WTC11 (cell line): ENCODE data around the gene NBEA. TPM values are rescaled to one million over a fixed set of nuclear protein-coding genes. Genes with fewer than 3 reads are reported as not detected.

Experiments used
- ATAC-seq: fragments of 200-7000 bp; cut with Tn5 transposase; 2 replicates; pipeline ENCODE4 v1.10.0; 2021; ENCODE audit warnings: mild to moderate bottlenecking, moderate library complexity
- CTCF ChIA-PET: fragments of 300-600 bp; sonication (Branson Sonifier 250); formaldehyde crosslinking; loops from one replicate; lab custom pipeline; 2021; ENCODE audit warnings: antibody characterized with exemption; lab: Charles Lee
- POLR2A ChIA-PET: fragments of 350-600 bp; sonication (Branson Sonifier 250); formaldehyde crosslinking; loops from one replicate; lab custom pipeline; 2021; ENCODE audit warnings: antibody characterized with exemption; lab: Charles Lee
- DNase-seq: peaks from one replicate; pipeline ENCODE4 v3.0.0; 2021; ENCODE audit warnings: low spot score
- H3K27ac Mint-ChIP-seq: 2 replicates; pipeline ENCODE4 v1.8.0; 2021; ENCODE audit warnings: mixed read lengths
- H3K27me3 Mint-ChIP-seq: 2 replicates; pipeline ENCODE4 v1.8.0; 2021; ENCODE audit warnings: low read depth, mild to moderate bottlenecking, moderate library complexity, mixed read lengths
- H3K36me3 Mint-ChIP-seq: 2 replicates; pipeline ENCODE4 v1.8.0; 2021; ENCODE audit warnings: mixed read lengths
- H3K4me1 Mint-ChIP-seq: 2 replicates; pipeline ENCODE4 v1.8.0; 2022; ENCODE audit warnings: mixed read lengths
- H3K4me3 Mint-ChIP-seq: 2 replicates; pipeline ENCODE4 v1.8.0; 2021; ENCODE audit warnings: mild to moderate bottlenecking, moderate library complexity, mixed read lengths
- H3K9me3 Mint-ChIP-seq: 2 replicates; pipeline ENCODE4 v1.8.0; 2021; ENCODE audit warnings: mixed read lengths
- ATF6 ChIP-seq: sonication (generic); formaldehyde crosslinking; IDR thresholded peaks from 2 replicates; pipeline ENCODE4 v1.8.1; 2023; ENCODE audit warnings: mild to moderate bottlenecking, missing genetic modification reagents
- CBFB ChIP-seq: sonication (generic); formaldehyde crosslinking; IDR thresholded peaks from 2 replicates; pipeline ENCODE4 v1.8.1; 2022; ENCODE audit warnings: mild to moderate bottlenecking, low read depth, missing genetic modification reagents
- CTCF ChIP-seq: fragments of 200-600 bp; IDR thresholded peaks from 2 replicates; pipeline ENCODE4 v1.8.0; 2022; ENCODE audit warnings: antibody characterized with exemption
- E2F4 ChIP-seq: sonication (generic); formaldehyde crosslinking; IDR thresholded peaks from 2 replicates; pipeline ENCODE4 v1.8.1; 2022; ENCODE audit warnings: low read depth, mild to moderate bottlenecking, moderate library complexity, missing genetic modification reagents, borderline replicate concordance
- ERG ChIP-seq: fragments of 250-450 bp; sonication (Bioruptor Pico); IDR thresholded peaks from 2 replicates; pipeline ENCODE4 v1.8.0; 2021; ENCODE audit warnings: mild to moderate bottlenecking
- GRHL2 ChIP-seq: fragments of 250-450 bp; sonication (Bioruptor Pico); IDR thresholded peaks from 2 replicates; pipeline ENCODE4 v1.8.0; 2022; ENCODE audit warnings: mild to moderate bottlenecking, moderate library complexity; ENCODE audit not compliant: insufficient replicate concordance, severe bottlenecking
- HMGA2 ChIP-seq: fragments of 250-450 bp; sonication (Bioruptor Pico); IDR thresholded peaks from 2 replicates; pipeline ENCODE4 v1.4.0; 2021; ENCODE audit warnings: mild to moderate bottlenecking, moderate library complexity
- JAZF1 ChIP-seq: fragments of 250-450 bp; sonication (Bioruptor Pico); IDR thresholded peaks from 2 replicates; pipeline ENCODE4 v1.9.0; 2021; ENCODE audit warnings: moderate library complexity, mild to moderate bottlenecking, inconsistent platforms
- KAT7 ChIP-seq: sonication (generic); formaldehyde crosslinking; IDR thresholded peaks from 2 replicates; pipeline ENCODE4 v1.8.1; 2023; ENCODE audit warnings: missing genetic modification reagents, mild to moderate bottlenecking, borderline replicate concordance
- MAX ChIP-seq: sonication (generic); formaldehyde crosslinking; IDR thresholded peaks from 2 replicates; pipeline ENCODE4 v1.8.0; 2022; ENCODE audit warnings: mild to moderate bottlenecking, missing genetic modification reagents
- MLX ChIP-seq: sonication (generic); formaldehyde crosslinking; IDR thresholded peaks from 2 replicates; pipeline ENCODE4 v1.8.1; 2023; ENCODE audit warnings: mild to moderate bottlenecking, missing genetic modification reagents, moderate library complexity
- NFATC4 ChIP-seq: fragments of 250-450 bp; sonication (Bioruptor Pico); IDR thresholded peaks from 2 replicates; pipeline ENCODE4 v1.9.0; 2021; ENCODE audit warnings: mild to moderate bottlenecking
- RORB ChIP-seq: fragments of 250-450 bp; sonication (Bioruptor Pico); IDR thresholded peaks from 2 replicates; pipeline ENCODE4 v1.9.0; 2021; ENCODE audit warnings: mild to moderate bottlenecking
- SMAD3 ChIP-seq: sonication (generic); formaldehyde crosslinking; IDR thresholded peaks from 2 replicates; pipeline ENCODE4 v1.8.0; 2022; ENCODE audit warnings: missing genetic modification reagents, mild to moderate bottlenecking, borderline replicate concordance
- SOX15 ChIP-seq: fragments of 250-450 bp; sonication (Bioruptor Pico); IDR thresholded peaks from 2 replicates; pipeline ENCODE4 v1.9.0; 2021; ENCODE audit warnings: mild to moderate bottlenecking
- TCF7 ChIP-seq: sonication (generic); formaldehyde crosslinking; IDR thresholded peaks from 2 replicates; pipeline ENCODE4 v1.8.0; 2022; ENCODE audit warnings: mild to moderate bottlenecking, low read depth, missing genetic modification reagents, moderate library complexity
- ZNF219 ChIP-seq: sonication (generic); formaldehyde crosslinking; IDR thresholded peaks from 2 replicates; pipeline ENCODE4 v1.8.0; 2023; ENCODE audit warnings: missing genetic modification reagents, mild to moderate bottlenecking, borderline replicate concordance
- ZNF416 ChIP-seq: fragments of 250-450 bp; sonication (Bioruptor Pico); IDR thresholded peaks from 2 replicates; pipeline ENCODE4 v1.9.0; 2021; ENCODE audit warnings: mild to moderate bottlenecking, inconsistent platforms
- ZNF423 ChIP-seq: fragments of 250-450 bp; sonication (Bioruptor Pico); IDR thresholded peaks from 2 replicates; pipeline ENCODE4 v2.1.2; 2022; ENCODE audit warnings: mild to moderate bottlenecking, moderate library complexity
- ZSCAN18 ChIP-seq: fragments of 250-450 bp; sonication (Bioruptor Pico); IDR thresholded peaks from 2 replicates; pipeline ENCODE4 v2.1.2; 2022; ENCODE audit warnings: mild to moderate bottlenecking, moderate library complexity
- total RNA-seq: library from RNA; stranded (reverse); gene quantifications from 3 replicates; pipeline ENCODE4 v1.2.3, GENCODE V29; 2021

NBEA gene
- total RNA-seq, 1 experiment from 2014 or later, result 20.9 TPM

- Mint-ChIP-seq H3K27me3 (no peaks in the 10 kb centered on the region), H3K4me1 (no peaks in the 10 kb centered on the region), H3K27ac (no peak overlapping the region)
- TF ChIP-seq ZNF423 (CRISPR knock-in tag) (no peak), ZNF416 (CRISPR knock-in tag) (no peak), ZSCAN18 (CRISPR knock-in tag) (no peak), JAZF1 (CRISPR knock-in tag) (no peak), MLX (CRISPR knock-in tag) (no peak), ERG (CRISPR knock-in tag) (no peak), SMAD3 (no peak), ZNF219 (no peak), CTCF (no peak)
- TF ChIP-seq, all 79 proteins: peak for 0
- H3K36me3 Mint-ChIP-seq, result peaks cover 6% of the 10 kb centered on the region
- H3K4me3 Mint-ChIP-seq, result no peak overlapping the region
- CTCF ChIA-PET, result no interaction called here
- POLR2A ChIA-PET, result interaction anchor here (0.7 kb wide), 1 partner anchor 888 kb away, joined by 3 read pairs; no protein-coding TSS in a partner anchor
- DNase-seq, result no peak
- peaks cover 2% of the 10 kb centered on the region; the same call in 1 of the 2 replicates for H3K9me3 Mint-ChIP-seq
- ATAC-seq, result no peak
These were observed 197.5 kb downstream of the NBEA start for GRCh38 chr13:35139591-35139990.

GRCh38 chr13:35140321-35140720 lies 198.3 kb downstream of the NBEA start:
- TF ChIP-seq KAT7 (CRISPR knock-in tag), result no peak
- TF ChIP-seq E2F4, result no peak
- TF ChIP-seq CBFB (CRISPR knock-in tag), result no peak
- no peak for TF ChIP-seq NFATC4 (CRISPR knock-in tag)
- no peak for TF ChIP-seq GRHL2
- no peak for TF ChIP-seq RORB (CRISPR knock-in tag)
- no peak for TF ChIP-seq TCF7
- TF ChIP-seq MAX (CRISPR knock-in tag), result no peak
- no peak for TF ChIP-seq SOX15 (CRISPR knock-in tag)
- TF ChIP-seq ATF6 (CRISPR knock-in tag), result no peak
- TF ChIP-seq HMGA2 (CRISPR knock-in tag), result no peak
- no peak for TF ChIP-seq ZNF423 (CRISPR knock-in tag)
- TF ChIP-seq SMAD3, result no peak
- H3K27me3 Mint-ChIP-seq, result no peaks in the 10 kb centered on the region
- no peak overlapping the region for H3K27ac Mint-ChIP-seq
- peaks cover 3% of the 10 kb centered on the region; the same call in 1 of the 2 replicates for H3K9me3 Mint-ChIP-seq
- DNase-seq (no peak), ATAC-seq (no peak)
- H3K4me3 Mint-ChIP-seq, result no peak overlapping the region
- peaks cover 10% of the 10 kb centered on the region for H3K36me3 Mint-ChIP-seq
- H3K4me1 Mint-ChIP-seq, result no peaks in the 10 kb centered on the region
- POLR2A ChIA-PET, result no interaction called here
- CTCF ChIA-PET, result interaction anchor here (1.4 kb wide), 1 partner anchor 1063 kb away, joined by 3 read pairs; no protein-coding TSS in a partner anchor
